Hepatic stellate cell (primary cell): ENCODE measurements around the gene RXRA.

Experiments used
- DNase-seq: peaks from one replicate; pipeline ENCODE4 v3.0.0; 2011; ENCODE audit warnings: low spot score

RXRA gene

GRCh38 chr9:134325813-134326723 lies at the start of gene RXRA:
Gene RXRA, plus strand, starts transcription at chr9:134326455. Its CDS starts 177 bp downstream, at chr9:134326632.
- DNase-seq: peak; percentile 94

- no peak for DNase-seq
Measured at GRCh38 chr9:134278286-134278685, 48.0 kb upstream of the RXRA start.

- DNase-seq: no peak
Measured at GRCh38 chr9:134278974-134279640, 47.1 kb upstream of the RXRA start.

- no peak for DNase-seq
Measured at GRCh38 chr9:134282138-134282650, 44.1 kb upstream of the RXRA start.

- DNase-seq: no peak
Measured at GRCh38 chr9:134283111-134283515, 43.1 kb upstream of the RXRA start.

GRCh38 chr9:134283692-134284265 lies 42.5 kb upstream of the RXRA start:
- DNase-seq: no peak

- DNase-seq: no peak
Measured at GRCh38 chr9:134284273-134284672, 42.0 kb upstream of the RXRA start.

- DNase-seq: no peak
Measured at GRCh38 chr9:134284741-134285140, 41.5 kb upstream of the RXRA start.

- no peak for DNase-seq
Measured at GRCh38 chr9:134285215-134285845, 40.9 kb upstream of the RXRA start.

- DNase-seq: no peak
Measured at GRCh38 chr9:134286471-134287245, 39.6 kb upstream of the RXRA start.

GRCh38 chr9:134287591-134288491 lies 38.4 kb upstream of the RXRA start:
- no peak for DNase-seq

- no peak for DNase-seq
Measured at GRCh38 chr9:134288746-134289145, 37.5 kb upstream of the RXRA start.

GRCh38 chr9:134289241-134289875 lies 36.9 kb upstream of the RXRA start:
- DNase-seq: no peak

- DNase-seq: no peak
Measured at GRCh38 chr9:134290603-134291451, 35.4 kb upstream of the RXRA start.

- no peak for DNase-seq
Measured at GRCh38 chr9:134291452-134291881, 34.8 kb upstream of the RXRA start.

- no peak for DNase-seq
Measured at GRCh38 chr9:134291961-134292871, 34.0 kb upstream of the RXRA start.

GRCh38 chr9:134293031-134293521 lies 33.2 kb upstream of the RXRA start:
- DNase-seq: no peak
